ENCODE data around the gene PRRC2A.

PRRC2A gene

GRCh38 chr6:31663126-31663960, 42.8 kb downstream of the PRRC2A start:
- Histone ChIP-seq H4K12ac (ENCODE audit: low read depth, low read length) (no peak overlapping the region), H3K9me3 (ENCODE audit: insufficient read depth, low read depth, low read length) (no peaks in the 10 kb centered on the region), H3K36me3 (ENCODE audit: control insufficient read depth in 1 of 2, insufficient read depth in 2 of 2, low read length in 2 of 2) (peaks cover 17 to 29% of the 10 kb centered on the region in 2 experiments), H3K23ac (ENCODE audit: low read length) (no peak overlapping the region), H3K4me3 (ENCODE audit: low read depth, low read length) (no peak overlapping the region), H2BK5ac (ENCODE audit: low read depth, low read length, poor library complexity) (no peak overlapping the region), H4K91ac (ENCODE audit: low read depth, low read length) (peak overlapping the region; percentile 28), H3K18ac (ENCODE audit: low read length) (peak overlapping the region; percentile 38), H3K79me2 (ENCODE audit: control insufficient read depth, insufficient read depth, low read length, poor library complexity) (peaks cover 31% of the 10 kb centered on the region), H3K4ac (ENCODE audit: low read depth, low read length) (peak overlapping the region; percentile 67), H3K79me1 (ENCODE audit: low read length) (peaks cover 25% of the 10 kb centered on the region), H3K4me1 (ENCODE audit: control insufficient read depth in 1 of 2, insufficient read depth in 2 of 2, low read length in 2 of 2) (peaks cover 20 to 28% of the 10 kb centered on the region in 2 experiments), H3K9ac (ENCODE audit: low read length) (no peak overlapping the region), H4K8ac (ENCODE audit: low read depth, low read length) (peak overlapping the region; percentile 15), H3K14ac (ENCODE audit: low read length) (no peak overlapping the region), H3K27me3 (ENCODE audit: insufficient read depth, low read length) (no peaks in the 10 kb centered on the region), H2BK120ac (ENCODE audit: insufficient read depth, low read length, poor library complexity) (no peak overlapping the region), H3K27ac (ENCODE audit: low read depth, low read length) (no peak overlapping the region), H2BK12ac (ENCODE audit: low read length) (no peak overlapping the region), H2AK5ac (ENCODE audit: low read length) (peak overlapping the region; percentile 40), H2AFZ (ENCODE audit: insufficient read depth, low read length, poor library complexity) (no peak overlapping the region), H3K4me2 (ENCODE audit: low read length) (peak overlapping the region; percentile 93)
- DNase-seq = peak in 1 of 2 donors; percentile 17
- WGBS (ENCODE audit: extremely low coverage, insufficient coverage, insufficient read length) = no CpG with 5 or more reads among the region's 9 CpGs

- H3K79me2 ChIP-seq (ENCODE audit: control insufficient read depth, insufficient read depth, low read length, poor library complexity) = peaks cover 28% of the 10 kb centered on the region
- H3K23ac ChIP-seq (ENCODE audit: low read length) = no peak overlapping the region
- DNase-seq = peak; percentile 23 to 31
- H3K9ac ChIP-seq (ENCODE audit: low read length) = peak overlapping the region; percentile 56
- no peaks in the 10 kb centered on the region for H3K27me3 ChIP-seq (ENCODE audit: insufficient read depth, low read length)
- H4K91ac ChIP-seq (ENCODE audit: low read depth, low read length) = peak overlapping the region; percentile 65
- peak overlapping the region; percentile 64 for H2BK120ac ChIP-seq (ENCODE audit: insufficient read depth, low read length, poor library complexity)
- H2AFZ ChIP-seq (ENCODE audit: insufficient read depth, low read length, poor library complexity) = no peak overlapping the region
- H3K4me2 ChIP-seq (ENCODE audit: low read length) = peak overlapping the region; percentile 93
- H2BK5ac ChIP-seq (ENCODE audit: low read depth, low read length, poor library complexity) = peak overlapping the region; percentile 11
- peak overlapping the region; percentile 85 for H3K4me3 ChIP-seq (ENCODE audit: low read depth, low read length)
- H3K4ac ChIP-seq (ENCODE audit: low read depth, low read length) = peak overlapping the region; percentile 67
- H3K79me1 ChIP-seq (ENCODE audit: low read length) = peaks cover 25% of the 10 kb centered on the region
- no peaks in the 10 kb centered on the region for H3K9me3 ChIP-seq (ENCODE audit: insufficient read depth, low read depth, low read length)
- peaks cover 16 to 23% of the 10 kb centered on the region in 2 experiments for H3K4me1 ChIP-seq (ENCODE audit: control insufficient read depth in 1 of 2, insufficient read depth in 2 of 2, low read length in 2 of 2)
- peaks cover 23 to 35% of the 10 kb centered on the region in 2 experiments for H3K36me3 ChIP-seq (ENCODE audit: control insufficient read depth in 1 of 2, insufficient read depth in 2 of 2, low read length in 2 of 2)
- H2AK5ac ChIP-seq (ENCODE audit: low read length) = peak overlapping the region; percentile 80
- WGBS (ENCODE audit: extremely low coverage, insufficient coverage, insufficient read length) = no CpG with 5 or more reads among the region's 17 CpGs
- peak overlapping the region; percentile 34 for H2BK12ac ChIP-seq (ENCODE audit: low read length)
- H4K12ac ChIP-seq (ENCODE audit: low read depth, low read length) = peak overlapping the region; percentile 65
- peak overlapping the region; percentile 93 for H3K27ac ChIP-seq (ENCODE audit: low read depth, low read length)
- H4K8ac ChIP-seq (ENCODE audit: low read depth, low read length) = peak overlapping the region; percentile 73
- H3K14ac ChIP-seq (ENCODE audit: low read length) = peak overlapping the region; percentile 81
- peak overlapping the region; percentile 42 for H3K18ac ChIP-seq (ENCODE audit: low read length)
Measured at GRCh38 chr6:31663961-31664789, 43.7 kb downstream of the PRRC2A start.

- peak within 1 kb of the TSS; percentile 85 for H3K4me3 ChIP-seq (ENCODE audit: low read depth, low read length)
- peak within 1 kb of the TSS; percentile 79 for H4K12ac ChIP-seq (ENCODE audit: low read depth, low read length)
- H4K8ac ChIP-seq (ENCODE audit: low read depth, low read length) = peak within 1 kb of the TSS; percentile 95
- no peak within 1 kb of the TSS for H3K23ac ChIP-seq (ENCODE audit: low read length)
- H3K4ac ChIP-seq (ENCODE audit: low read depth, low read length) = peak within 1 kb of the TSS; percentile 67
- H2AK5ac ChIP-seq (ENCODE audit: low read length) = peak within 1 kb of the TSS; percentile 80
- peak within 1 kb of the TSS; percentile 89 for H3K14ac ChIP-seq (ENCODE audit: low read length)
- peak within 1 kb of the TSS; percentile 93 for H3K4me2 ChIP-seq (ENCODE audit: low read length)
- peak within 1 kb of the TSS; percentile 94 for H4K91ac ChIP-seq (ENCODE audit: low read depth, low read length)
- H3K9ac ChIP-seq (ENCODE audit: low read length) = peak within 1 kb of the TSS; percentile 91
- H3K27me3 ChIP-seq (ENCODE audit: insufficient read depth, low read length) = no peaks in the 10 kb centered on the region
- peaks cover 23% of the 10 kb centered on the region for H3K79me2 ChIP-seq (ENCODE audit: control insufficient read depth, insufficient read depth, low read length, poor library complexity)
- H2BK12ac ChIP-seq (ENCODE audit: low read length) = peak within 1 kb of the TSS; percentile 34
- no peaks in the 10 kb centered on the region for H3K9me3 ChIP-seq (ENCODE audit: insufficient read depth, low read depth, low read length)
- peaks cover 11 to 15% of the 10 kb centered on the region in 2 experiments for H3K4me1 ChIP-seq (ENCODE audit: control insufficient read depth in 1 of 2, insufficient read depth in 2 of 2, low read length in 2 of 2)
- DNase-seq = peak; percentile 92 to 97
- WGBS (ENCODE audit: extremely low coverage, insufficient coverage, insufficient read length) = no CpG with 5 or more reads among the region's 39 CpGs
- H3K27ac ChIP-seq (ENCODE audit: low read depth, low read length) = peak within 1 kb of the TSS; percentile 93
- peak within 1 kb of the TSS; percentile 79 for H3K18ac ChIP-seq (ENCODE audit: low read length)
- H3K79me1 ChIP-seq (ENCODE audit: low read length) = peaks cover 25% of the 10 kb centered on the region
- H2BK120ac ChIP-seq (ENCODE audit: insufficient read depth, low read length, poor library complexity) = peak within 1 kb of the TSS; percentile 79
- H2AFZ ChIP-seq (ENCODE audit: insufficient read depth, low read length, poor library complexity) = peak within 1 kb of the TSS; percentile 6
- H3K36me3 ChIP-seq (ENCODE audit: control insufficient read depth in 1 of 2, insufficient read depth in 2 of 2, low read length in 2 of 2) = peaks cover 29 to 43% of the 10 kb centered on the region in 2 experiments
- peak within 1 kb of the TSS; percentile 79 for H2BK5ac ChIP-seq (ENCODE audit: low read depth, low read length, poor library complexity)
Measured at GRCh38 chr6:31664790-31665500, 44.4 kb downstream of the PRRC2A start, which contains the start of gene GPANK1. Gene GPANK1, minus strand, starts transcription at chr6:31664997. Its CDS starts 519 bp downstream, at chr6:31664478.

Data from trophoblast cell (in vitro differentiated cells and primary cell).